DND-41 (cell line): ENCODE data around the gene HOTAIR.

Experiments used
- ATAC-seq: fragments of 200-7000 bp; cut with Tn5 transposase; 3 replicates; pipeline ENCODE4 v1.9.1; 2021; ENCODE audit warnings: low read depth; ENCODE audit not compliant: insufficient read depth
- DNase-seq: peaks from one replicate; pipeline ENCODE4 v3.0.0-alpha.2; 2020
- H2AFZ ChIP-seq: 2 replicates; pipeline ENCODE4 v1.6.0; 2012; ENCODE audit warnings: low read depth, low read length
- H3K27ac ChIP-seq: 2 replicates; pipeline ENCODE4 v1.5.1; 2012; ENCODE audit warnings: low read length, inconsistent platforms
- H3K27me3 ChIP-seq: fragments of 200-600 bp; sonication (generic); 2 replicates; pipeline ENCODE4 v1.6.0; 2012; ENCODE audit warnings: low read length, mild to moderate bottlenecking, inconsistent platforms; ENCODE audit not compliant: insufficient read depth, poor library complexity
- H3K36me3 ChIP-seq: 2 replicates; pipeline ENCODE4 v1.5.1; 2012; ENCODE audit warnings: low read length, inconsistent platforms; ENCODE audit not compliant: insufficient read depth
- H3K4me1 ChIP-seq: 2 replicates; pipeline ENCODE4 v1.5.1; 2012; ENCODE audit warnings: mild to moderate bottlenecking, low read length; ENCODE audit not compliant: insufficient read depth
- H3K4me2 ChIP-seq: 2 replicates; pipeline ENCODE4 v1.6.0; 2012; ENCODE audit warnings: mild to moderate bottlenecking, moderate library complexity, low read length, inconsistent platforms; ENCODE audit not compliant: insufficient read depth
- H3K4me3 ChIP-seq, 2 experiments: fragments of 200-600 bp in 1 of 2; shearing (Covaris generic) in 1 of 2; 2 replicates each; pipeline ENCODE4 v1.5.1; 2012 to 2016; ENCODE audit warnings: inconsistent platforms in 2 of 2, low read length in 2 of 2, mild to moderate bottlenecking in 2 of 2, low read depth in 1 of 2, moderate library complexity in 1 of 2
- H3K79me2 ChIP-seq: 2 replicates; pipeline ENCODE4 v1.6.0; 2012; ENCODE audit warnings: low read length, inconsistent platforms; ENCODE audit not compliant: insufficient read depth
- H3K9ac ChIP-seq: 2 replicates; pipeline ENCODE4 v1.6.0; 2012; ENCODE audit warnings: low read depth, mild to moderate bottlenecking, inconsistent platforms, low read length, moderate library complexity
- H3K9me3 ChIP-seq: 2 replicates; pipeline ENCODE4 v1.5.1; 2012; ENCODE audit warnings: low read length, moderate library complexity, mild to moderate bottlenecking, inconsistent platforms; ENCODE audit not compliant: insufficient read depth, severe bottlenecking
- H4K20me1 ChIP-seq: 2 replicates; pipeline ENCODE4 v1.6.0; 2012; ENCODE audit warnings: low read length; ENCODE audit not compliant: insufficient read depth
- CTCF ChIP-seq: IDR thresholded peaks from 2 replicates; pipeline ENCODE4 v1.5.1; 2012; ENCODE audit warnings: borderline replicate concordance, low read length, moderate library complexity, mild to moderate bottlenecking; ENCODE audit not compliant: poor library complexity, severe bottlenecking; ENCODE audit errors: extremely low read depth
- EZH2 ChIP-seq: IDR thresholded peaks from 3 replicates; pipeline ENCODE4 v1.6.1; 2012; ENCODE audit warnings: borderline replicate concordance, low read depth, mild to moderate bottlenecking, moderate library complexity, low read length, inconsistent platforms; ENCODE audit not compliant: severe bottlenecking

HOTAIR gene

DNA sequence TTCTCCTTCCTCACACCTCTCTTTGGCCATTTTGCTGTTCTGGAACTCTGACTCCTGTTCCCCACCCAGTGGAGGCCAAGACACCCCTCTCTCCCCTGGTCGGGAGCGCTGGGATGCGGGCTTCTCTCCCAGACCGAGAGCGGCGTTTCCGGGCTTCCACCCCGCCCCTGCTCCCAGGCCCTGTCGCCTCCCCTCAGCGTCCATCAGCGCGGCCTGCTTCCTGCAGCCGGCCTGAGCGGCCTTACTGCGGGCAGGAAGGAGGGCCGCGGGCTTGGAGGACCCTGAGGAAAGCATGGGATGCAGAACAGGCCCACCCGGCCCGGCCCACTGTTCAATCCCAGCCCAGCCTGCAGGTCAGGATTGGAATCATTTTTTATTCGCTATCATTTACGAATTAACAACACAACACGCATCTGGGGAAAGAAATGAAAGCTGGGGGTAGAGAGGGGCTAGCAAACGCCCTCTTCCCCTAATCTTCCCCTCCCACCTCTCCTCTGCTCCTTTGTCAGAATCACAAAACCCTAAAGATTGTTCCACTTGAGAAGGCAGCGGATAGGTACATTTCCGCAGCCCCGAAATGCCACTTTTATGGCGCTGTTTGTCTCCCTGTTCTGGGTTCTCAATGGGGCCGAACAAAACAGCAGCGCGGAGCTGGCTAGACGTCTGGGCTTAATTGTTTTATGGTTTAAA, 30.2 kb upstream of the HOTAIR start:
- Histone ChIP-seq H3K4me2 (0 out of 2 replicates have a peak overlapping the region, but pooled peaks have one; percentile 39), H3K9ac (no peak overlapping the region), H3K4me1 (peaks cover 8% of the 10 kb centered on the region), H3K27ac (no peak overlapping the region), H3K4me3 (no peak overlapping the region), H3K79me2 (no peaks in the 10 kb centered on the region), H2AFZ (no peak overlapping the region), H3K27me3 (peaks cover 76% of the 10 kb centered on the region), H3K9me3 (no peaks in the 10 kb centered on the region), H3K36me3 (no peaks in the 10 kb centered on the region), H4K20me1 (no peaks in the 10 kb centered on the region)
- ATAC-seq = no peak
- DNase-seq = no peak
- TF ChIP-seq CTCF (no peak), EZH2 (no peak)

GRCh38 chr12:54004063-54004840, 29.5 kb upstream of the HOTAIR start:
- H3K4me3 ChIP-seq = no peak overlapping the region
- ATAC-seq = no peak
- H3K79me2 ChIP-seq = no peaks in the 10 kb centered on the region
- TF ChIP-seq EZH2 = no peak
- TF ChIP-seq CTCF = peak; percentile 18
- no peak overlapping the region for H2AFZ ChIP-seq
- no peaks in the 10 kb centered on the region for H3K36me3 ChIP-seq
- H3K9me3 ChIP-seq = no peaks in the 10 kb centered on the region
- no peak overlapping the region for H3K9ac ChIP-seq
- no peak overlapping the region for H3K4me2 ChIP-seq
- H3K27ac ChIP-seq = no peak overlapping the region
- peaks cover 8% of the 10 kb centered on the region for H3K4me1 ChIP-seq
- H4K20me1 ChIP-seq = no peaks in the 10 kb centered on the region
- no peak for DNase-seq
- peaks cover 69% of the 10 kb centered on the region for H3K27me3 ChIP-seq

- Histone ChIP-seq H3K36me3 (no peaks in the 10 kb centered on the region), H4K20me1 (no peaks in the 10 kb centered on the region), H3K4me2 (no peak overlapping the region), H3K27ac (no peak overlapping the region), H3K4me1 (peaks cover 8% of the 10 kb centered on the region), H3K9ac (no peak overlapping the region), H3K4me3 (no peak overlapping the region), H3K79me2 (no peaks in the 10 kb centered on the region), H2AFZ (no peak overlapping the region), H3K9me3 (no peaks in the 10 kb centered on the region), H3K27me3 (peaks cover 68% of the 10 kb centered on the region)
- no peak for TF ChIP-seq EZH2
- TF ChIP-seq CTCF = no peak
- ATAC-seq (no peak), DNase-seq (no peak)
Measured at GRCh38 chr12:54003625-54004024, 28.9 kb upstream of the HOTAIR start.
